Measurements from ENCODE around the gene SLC9A1. TPM values are rescaled to one million over a fixed set of nuclear protein-coding genes. Genes with fewer than 3 reads are reported as not detected.

Gene SLC9A1
- total RNA-seq, result 8.4 and 14.5 TPM in 2 replicates

DNA sequence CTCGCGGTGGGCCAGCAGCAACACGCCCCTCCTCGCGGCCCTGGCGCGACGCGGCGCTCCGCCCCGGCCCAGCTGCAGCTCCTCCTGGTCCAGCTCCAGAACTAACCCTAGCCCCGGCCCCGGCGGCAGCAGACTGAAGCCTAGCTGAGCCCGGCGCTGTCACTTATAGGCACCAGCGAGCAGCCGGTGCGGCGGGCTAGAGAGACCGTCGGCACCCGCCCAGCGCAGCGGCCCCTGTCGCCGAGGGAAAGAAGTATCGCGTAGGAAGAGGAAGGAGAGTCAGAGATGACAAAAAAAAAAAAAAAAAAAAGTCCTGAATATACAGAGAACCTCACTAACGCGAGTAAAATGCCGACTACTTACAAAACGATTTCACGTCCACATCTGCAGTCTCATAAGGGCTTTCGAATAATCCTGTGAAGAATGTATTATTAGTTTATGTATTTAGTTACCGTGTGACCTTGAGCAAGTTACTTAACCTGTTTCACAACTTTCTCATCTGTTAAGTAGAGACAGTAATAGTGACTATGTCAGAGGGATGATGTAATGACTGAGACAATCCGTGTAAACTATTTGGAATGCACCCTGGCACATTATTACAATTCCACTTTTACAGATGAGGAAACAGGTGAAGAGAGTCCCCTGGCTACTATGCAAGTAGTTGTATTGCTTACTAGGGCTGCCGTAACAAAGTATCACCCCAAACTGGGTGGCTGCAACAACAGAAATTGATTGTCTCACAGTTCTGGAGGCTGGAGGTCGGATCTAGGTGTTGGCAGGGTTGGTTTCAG is at the start of gene SLC9A1:
Gene SLC9A1 (minus strand): TSS at position 135 of the 791 bp plus-strand sequence. CDS start 791 bp downstream, outside the sequence.

Other genes with a start within 250 kb of the SLC9A1 start
- gene NR0B2, start 241.2 kb downstream of the SLC9A1 start, total RNA-seq, result not detected in 2 replicates
- 27.2 and 44.3 TPM in 2 replicates for gene NUDC, start 233.4 kb downstream of the SLC9A1 start, total RNA-seq
- not detected in 2 replicates for gene KDF1, start 194.7 kb downstream of the SLC9A1 start, total RNA-seq
- gene TRNP1, start 161.4 kb downstream of the SLC9A1 start, total RNA-seq, result 28.4 and 62.3 TPM in 2 replicates
- 1.4 and 5.4 TPM in 2 replicates for gene TENT5B, start 142.3 kb downstream of the SLC9A1 start, total RNA-seq
- gene WDTC1, start 79.5 kb upstream of the SLC9A1 start, total RNA-seq, result 19.8 and 29.0 TPM in 2 replicates
- gene TMEM222, start 167.0 kb upstream of the SLC9A1 start, total RNA-seq, result 20.1 and 24.2 TPM in 2 replicates
- gene SYTL1, start 186.9 kb upstream of the SLC9A1 start, total RNA-seq, result 0.11 and 0.37 TPM in 2 replicates
- 13.2 and 16.1 TPM in 2 replicates for gene MAP3K6, start 211.8 kb upstream of the SLC9A1 start, total RNA-seq
- gene FCN3, start 219.7 kb upstream of the SLC9A1 start, total RNA-seq, result not detected in 2 replicates
- gene CD164L2, start 228.2 kb upstream of the SLC9A1 start, total RNA-seq, result not detected in 2 replicates
- 0.37 and 1.2 TPM in 2 replicates for gene GPR3, start 237.5 kb upstream of the SLC9A1 start, total RNA-seq

All from uterine smooth muscle cell (primary cell).